Ovary (tissue), 9 donors: ENCODE results near the gene CLK2. TPM values are rescaled to one million over a fixed set of nuclear protein-coding genes. Genes with fewer than 3 reads are reported as not detected.
"Not testable (repeated sequence)": the region's sequence is repeated elsewhere in the genome, so short reads cannot be mapped to it uniquely, and the experiment has no call there.

Source experiments
- DNase-seq, 5 donors: peaks; one replicate each; pipeline ENCODE4 v3.0.0-alpha.2; 2019 to 2020
- H3K27ac ChIP-seq, 2 donors: fragments of 200-600 bp; one replicate each; pipeline versions ENCODE4 v1.5.1 to v1.8.0; 2019 to 2022
- H3K27me3 ChIP-seq: fragments of 200-600 bp; one replicate; pipeline ENCODE4 v1.8.0; 2022
- H3K36me3 ChIP-seq: fragments of 200-600 bp; sonication (generic); one replicate; pipeline ENCODE4 v1.5.1; 2019
- H3K4me1 ChIP-seq: one replicate; pipeline ENCODE4 v1.8.1; 2013; ENCODE audit warnings: mild to moderate bottlenecking, moderate library complexity; ENCODE audit not compliant: insufficient read depth
- H3K4me3 ChIP-seq: fragments of 200-600 bp; sonication (generic); one replicate; pipeline ENCODE4 v1.5.1; 2017
- H3K9me3 ChIP-seq, 2 donors: fragments of 200-600 bp in 1 of 2; sonication (generic) in 1 of 2; one replicate each; pipeline versions ENCODE4 v1.5.1 to v1.8.1; 2013 to 2019; ENCODE audit warnings: mild to moderate bottlenecking in 1 of 2, moderate library complexity in 1 of 2
- CTCF ChIP-seq, 3 donors: fragments of 450-650 bp in 2 of 3; fragments of 200-600 bp in 1 of 3; IDR thresholded peaks; one replicate each; pipeline versions ENCODE4 v1.5.1 to v1.8.0; 2016 to 2022; ENCODE audit warnings: antibody characterized with exemption in 3 of 3, mild to moderate bottlenecking in 1 of 3
- EP300 ChIP-seq: sonication (generic); formaldehyde crosslinking; IDR thresholded peaks from one replicate; pipeline ENCODE4 v1.6.1; 2017; ENCODE audit warnings: antibody characterized with exemption
- POLR2A ChIP-seq: fragments of 450-650 bp; IDR thresholded peaks from one replicate; pipeline ENCODE4 v1.6.1; 2017; ENCODE audit warnings: antibody characterized with exemption, mild to moderate bottlenecking, moderate library complexity
- WGBS, 3 donors: extraction: QIAGEN DNeasy Blood & Tissue Kit in 1 of 3; methylation state at CpG; one replicate each; pipeline versions ENCODE4 v1.1.5 to v1.1.7; 2013 to 2017; 5-methylcytosine and 5-hydroxymethylcytosine counted together
- intact Hi-C, 4 donors: fragments of 100-400 bp; cut with DNase I; formaldehyde crosslinking; loops; one replicate each; pipeline versions ENCODE4 v1.11.0 to v1.15.1; 2022 to 2023
- polyA plus RNA-seq, 2 donors: library from polyadenylated mRNA; stranded (reverse); fragments of 200-250 nt in 1 of 2; fragments of 350-450 nt in 1 of 2; fragmentation: Illumina TruSeq in 1 of 2; extraction: RNeasy Lipid Tissue Mini Kit (QIAGEN cat#74804) in 1 of 2; gene quantifications; one replicate each; pipeline ENCODE4 v1.2.3, GENCODE V29; 2013 to 2014
- total RNA-seq, 7 donors: library from RNA; depleted of rRNA in 2 of 7; stranded (reverse); fragments of >200 nt in 2 of 7; fragmentation: NEBNext Ultra II Directional in 3 of 7; extraction: Animal tissue kit (Norgen Biotek cat#: 25700) in 3 of 7; gene quantifications; one replicate each; pipeline versions ENCODE4 v1.1.0 to v1.2.4, GENCODE V29; 2016 to 2023
- donor health status: DM: no; HTN: no; CAD: no; lungs with moderate emphysema.
- donor health status: DM: no; HTN: no; CAD: no.
- donor health status: Bipolar disorder and iron deficiency.
- donor health status: DM: yes; HTN: yes; CAD: no.
- donor health status: DM: no; HTN: no; CAD: no.
- donor health status: DM: yes; HTN: yes; CAD: no.

The CLK2 gene
- total and polyA plus RNA-seq, 9 donors: 37.9 to 60.9 (median 50.1) TPM

DNA sequence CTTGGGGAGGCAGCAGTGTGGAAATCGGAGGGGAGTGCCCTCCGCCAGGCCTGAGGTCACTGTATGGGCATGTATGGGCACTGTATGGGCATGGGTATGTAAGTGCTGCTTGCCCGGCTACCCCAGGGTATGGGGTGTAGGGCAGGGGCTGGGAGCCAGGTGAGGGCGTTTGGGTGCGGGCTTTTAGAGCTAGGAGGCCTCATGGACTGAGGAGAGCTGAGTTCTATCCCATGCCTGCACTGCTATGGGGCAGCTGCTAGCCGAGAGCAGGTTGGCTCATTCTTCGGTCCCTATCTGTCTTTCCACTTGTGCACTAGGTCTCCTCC lies 22.6 kb upstream of the CLK2 start:
- Histone ChIP-seq H3K27me3 (no peaks in the 10 kb centered on the region), H3K9me3 (no peaks in the 10 kb centered on the region), H3K4me3 (no peak overlapping the region), H3K4me1 (peaks cover 3% of the 10 kb centered on the region), H3K27ac (no peak overlapping the region), H3K36me3 (no peaks in the 10 kb centered on the region)
- WGBS, 3 donors: 80 to 86% (median 80%) methylated on average over 7 of the region's 7 CpGs
- TF ChIP-seq EP300: no peak
- no peak for TF ChIP-seq POLR2A
- TF ChIP-seq CTCF (IDR thresholded peaks at IDR 0.05): no peak
- intact Hi-C loops: no loop called here
- no peak for DNase-seq

DNA sequence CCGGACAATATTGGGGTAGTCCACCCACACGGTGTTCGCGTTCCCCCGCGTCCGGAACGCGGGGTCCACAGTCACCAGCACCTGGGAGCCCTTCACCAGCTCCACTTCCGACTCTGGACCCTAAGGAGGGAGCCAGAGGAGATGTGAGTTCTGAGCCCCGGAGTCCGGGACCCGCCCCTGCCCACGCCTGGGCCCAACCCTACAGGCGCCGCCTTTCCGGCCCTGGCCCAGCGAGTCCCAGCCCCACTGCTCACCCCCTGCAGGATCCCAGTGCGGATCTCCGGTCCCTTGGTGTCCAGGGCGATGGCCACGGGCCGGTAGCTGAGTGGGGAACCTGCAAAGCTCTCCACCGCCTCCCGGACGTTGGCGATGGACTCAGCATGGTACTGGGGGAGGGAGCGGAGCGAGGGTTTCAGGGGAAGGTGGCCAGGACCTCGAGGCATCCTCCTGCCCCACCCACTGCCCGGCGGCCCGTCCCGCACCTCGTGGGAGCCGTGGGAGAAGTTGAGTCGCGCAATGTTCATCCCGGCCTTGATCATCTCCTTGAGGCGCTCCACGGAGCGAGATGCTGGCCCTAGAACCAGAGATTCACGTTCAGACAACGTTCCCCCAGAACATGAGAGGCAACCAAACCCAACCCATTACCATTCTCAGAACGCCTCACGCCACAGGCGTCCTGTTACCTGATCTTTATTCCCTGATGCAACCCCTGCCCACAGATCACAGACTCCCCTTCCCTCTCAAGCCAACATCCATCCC lies 22.1 kb upstream of the CLK2 start:
- 7 to 18% (median 11%) methylated on average over 21 to 47 of the region's 47 CpGs for WGBS, 3 donors
- H3K36me3 ChIP-seq: no peaks in the 10 kb centered on the region
- H3K27ac ChIP-seq: no peak overlapping the region
- no peak for DNase-seq
- TF ChIP-seq CTCF (IDR thresholded peaks at IDR 0.05) (no peak), POLR2A (no peak), EP300 (no peak)
- H3K9me3 ChIP-seq: no peaks in the 10 kb centered on the region
- H3K4me1 ChIP-seq: peaks cover 3% of the 10 kb centered on the region
- H3K4me3 ChIP-seq: no peak overlapping the region
- no peaks in the 10 kb centered on the region for H3K27me3 ChIP-seq
- intact Hi-C loops: no loop called here

GRCh38 chr1:155294520-155295182 lies 21.3 kb upstream of the CLK2 start:
- WGBS, 3 donors: 27 to 38% (median 37%) methylated on average over 41 to 46 of the region's 46 CpGs
- intact Hi-C loops: no loop called here
- TF ChIP-seq CTCF (IDR thresholded peaks at IDR 0.05) (no peak), EP300 (no peak), POLR2A (no peak)

DNA sequence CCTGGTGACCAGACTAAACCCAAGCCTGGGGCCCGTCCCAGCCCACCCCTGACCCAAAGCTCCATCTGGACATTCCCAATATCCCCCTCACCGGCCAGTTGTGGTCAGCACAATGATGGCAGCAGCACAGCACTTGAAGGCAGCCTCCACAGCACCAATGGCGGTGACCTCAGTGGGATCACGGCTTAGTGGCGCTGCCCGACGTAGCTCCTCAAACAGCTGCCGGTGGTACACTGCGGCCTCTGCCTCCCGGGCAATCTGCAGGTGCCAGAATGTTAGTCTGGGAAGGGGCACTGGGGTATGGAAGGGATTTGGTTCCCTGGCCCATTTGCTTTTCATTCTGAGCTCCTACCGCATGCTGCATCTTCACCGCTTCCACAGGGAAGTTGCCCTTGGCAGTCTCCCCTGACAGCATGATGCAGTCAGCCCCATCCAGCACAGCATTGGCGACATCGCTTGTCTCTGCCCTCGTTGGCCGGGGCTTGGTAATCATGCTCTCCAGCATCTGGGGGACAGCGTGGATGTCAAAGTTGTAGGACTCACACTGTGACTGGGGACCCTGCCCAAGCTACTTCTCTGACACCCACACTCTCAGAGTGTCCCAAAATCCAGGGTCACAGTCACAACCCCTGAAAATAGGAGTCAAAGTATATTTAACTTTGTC lies 19.9 kb upstream of the CLK2 start:
- no peak for TF ChIP-seq EP300
- no peak for TF ChIP-seq CTCF (IDR thresholded peaks at IDR 0.05)
- TF ChIP-seq POLR2A: no peak
- no peak overlapping the region for H3K4me3 ChIP-seq
- no peaks in the 10 kb centered on the region for H3K36me3 ChIP-seq
- WGBS, 3 donors: 80 to 88% (median 87%) methylated on average over 17 of the region's 17 CpGs
- no peak for DNase-seq
- no peaks in the 10 kb centered on the region for H3K9me3 ChIP-seq
- H3K27me3 ChIP-seq: no peaks in the 10 kb centered on the region
- peaks cover 3% of the 10 kb centered on the region for H3K4me1 ChIP-seq
- intact Hi-C loops: no loop called here
- no peak overlapping the region for H3K27ac ChIP-seq

More at GRCh38 chr1:155294520-155295182, 21.3 kb upstream of the CLK2 start:
- H3K4me1 ChIP-seq: peaks cover 3% of the 10 kb centered on the region
- no peaks in the 10 kb centered on the region for H3K9me3 ChIP-seq
- no peak overlapping the region for H3K4me3 ChIP-seq
- no peaks in the 10 kb centered on the region for H3K36me3 ChIP-seq
- DNase-seq: no peak
- no peaks in the 10 kb centered on the region for H3K27me3 ChIP-seq
- no peak overlapping the region for H3K27ac ChIP-seq

DNA sequence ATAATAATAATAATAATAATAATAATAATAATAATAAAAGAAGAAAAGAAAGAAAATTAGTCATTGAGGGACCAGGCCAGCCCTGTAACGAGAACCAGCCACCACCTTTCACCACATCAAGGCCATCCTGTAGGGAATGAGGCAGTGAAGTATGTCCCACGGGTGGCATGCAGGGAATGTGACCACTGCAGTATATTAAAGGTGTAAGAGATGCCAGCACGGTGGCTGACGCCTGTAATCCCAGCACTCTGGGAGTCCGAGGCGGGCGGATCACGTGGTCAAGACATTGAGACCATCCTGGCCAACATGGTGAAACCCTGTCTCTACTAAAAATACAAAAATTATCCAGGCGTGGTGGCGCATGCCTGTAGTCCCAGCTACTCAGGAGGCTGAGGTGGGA lies 17.7 kb upstream of the CLK2 start:
- H3K27ac ChIP-seq, DNase-seq, H3K27me3 ChIP-seq, H3K36me3 ChIP-seq, H3K9me3 ChIP-seq, H3K4me1 ChIP-seq, H3K4me3 ChIP-seq, intact Hi-C loops: not testable (repeated sequence)
- 72 to 80% (median 74%) methylated on average over 10 of the region's 10 CpGs for WGBS, 3 donors
